Astrocyte (in vitro differentiated cells and primary cell): ENCODE data around the gene ARHGAP24.

ENCODE experiments used
- CTCF ChIP-seq: IDR thresholded peaks from 2 replicates; pipeline ENCODE4 v1.5.1; 2011; ENCODE audit warnings: low read depth, mild to moderate bottlenecking, inconsistent platforms, low read length, moderate library complexity; ENCODE audit not compliant: insufficient read depth
- EZH2 ChIP-seq: IDR thresholded peaks from 2 replicates; pipeline ENCODE4 v1.6.1; 2012; ENCODE audit warnings: mild to moderate bottlenecking, low read length, inconsistent platforms; ENCODE audit not compliant: insufficient read depth

- TF ChIP-seq CTCF (no peak), EZH2 (no peak)
Measured at GRCh38 chr4:85821688-85822455, 346.9 kb downstream of the ARHGAP24 start.
